Measurements from ENCODE around the gene ETF1. TPM values are rescaled to one million over a fixed set of nuclear protein-coding genes. Genes with fewer than 3 reads are reported as not detected.

Gene ETF1
- total and polyA plus RNA-seq, 3 experiments from 2014 or later = 29.4 to 246 (median 239) TPM

DNA sequence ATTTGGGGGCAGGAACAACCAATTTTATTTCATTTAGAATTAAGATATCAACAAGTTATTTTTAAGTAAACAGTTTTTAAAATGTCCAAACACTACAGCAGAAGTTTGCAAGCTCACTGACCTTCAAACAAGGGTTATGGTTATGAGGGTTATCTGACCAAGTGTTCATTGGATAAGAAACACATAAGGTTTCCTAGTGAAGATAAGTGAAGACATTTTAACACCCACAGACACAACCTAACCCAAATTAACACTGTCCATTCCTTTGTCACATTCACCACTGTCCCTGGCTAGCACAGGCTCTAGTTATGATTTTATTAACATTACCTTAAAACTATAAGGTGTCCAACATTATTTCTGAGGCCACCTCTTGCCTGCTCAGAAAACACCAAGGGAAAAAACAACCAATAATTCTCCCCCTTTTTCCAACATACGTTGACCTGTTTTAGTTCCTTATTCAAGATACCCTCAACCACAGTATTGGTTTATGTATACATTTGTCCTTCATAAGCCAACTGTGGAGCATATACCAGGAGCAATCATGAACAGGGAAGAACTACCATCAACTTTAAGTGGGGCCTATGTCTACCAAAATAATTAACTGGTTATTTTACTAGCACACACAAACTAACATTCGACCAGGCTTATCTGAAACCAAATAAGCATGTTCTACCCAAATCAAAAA lies 4.0 kb downstream of the ETF1 start:
- H3K27me3 ChIP-seq (ENCODE audit: insufficient read depth, low read length, poor library complexity, severe bottlenecking) = no peaks in the 10 kb centered on the region
- peaks cover 49% of the 10 kb centered on the region for H3K4me1 ChIP-seq (ENCODE audit: insufficient read depth, low read length)
- Mint-ChIP-seq H3K4me1 (peaks cover 68 to 81% (median 76%) of the 10 kb centered on the region in 3 donors), H3K4me3 (no peak overlapping the region), H3K9me3 (no peaks in the 10 kb centered on the region), H3K27ac (peak overlapping the region in 3 of 8 donors; percentile 3 to 100 (median 23)), H3K27me3 (no peaks in the 10 kb centered on the region), H3K36me3 (peaks cover 0 to 55% (median 3%) of the 10 kb centered on the region in 3 donors)
- peaks cover 4% of the 10 kb centered on the region for H3K36me3 ChIP-seq (ENCODE audit: insufficient read depth, low read length)
- POLR2A ChIA-PET = interaction anchor here (0.6 kb wide), 1 partner anchor 509 kb away, joined by 3 read pairs; no protein-coding TSS in a partner anchor
- H3K9me3 ChIP-seq (ENCODE audit: low read length) = no peaks in the 10 kb centered on the region
- H3K4me3 ChIP-seq (ENCODE audit: low read length) = no peak overlapping the region
- CTCF ChIA-PET = no interaction called here
- no peak for DNase-seq
- H3K27ac ChIP-seq (ENCODE audit: low read depth, low read length) = peak overlapping the region; percentile 41

DNA sequence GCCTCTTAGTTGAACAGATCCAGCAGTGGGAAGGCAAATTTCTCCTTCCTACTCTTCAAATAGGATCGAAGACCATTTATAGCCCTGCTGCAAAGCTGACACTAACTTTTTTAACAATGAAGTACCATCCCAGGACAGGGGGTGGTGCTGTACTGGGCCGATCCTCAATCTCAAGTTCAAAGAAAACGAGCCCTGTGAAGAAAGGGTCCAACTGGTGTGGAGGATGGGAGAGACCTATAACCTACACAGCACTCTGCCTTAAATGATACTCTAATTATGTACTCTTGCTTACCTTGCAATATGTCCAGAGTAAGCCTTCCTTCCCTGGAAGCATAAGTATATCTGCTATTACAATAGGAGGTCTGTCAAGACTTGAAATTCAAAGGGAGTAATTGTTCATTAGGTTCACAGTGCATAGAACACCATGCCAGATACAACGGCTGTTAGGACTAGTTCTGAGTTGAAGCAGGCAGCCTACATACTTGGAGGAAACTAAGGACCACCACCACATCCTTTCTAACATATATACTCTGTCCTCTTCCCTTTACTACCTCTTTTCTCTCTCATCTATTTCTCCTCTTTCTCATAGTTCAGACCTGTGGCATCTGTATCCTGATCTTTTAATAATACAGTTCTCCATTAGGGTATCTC lies 6.2 kb downstream of the ETF1 start:
- no peaks in the 10 kb centered on the region for H3K27me3 ChIP-seq (ENCODE audit: insufficient read depth, low read length, poor library complexity, severe bottlenecking)
- no peaks in the 10 kb centered on the region for H3K9me3 ChIP-seq (ENCODE audit: low read length)
- peaks cover 0 to 59% (median 4%) of the 10 kb centered on the region in 3 donors for H3K36me3 Mint-ChIP-seq
- H3K4me3 ChIP-seq (ENCODE audit: low read length) = no peak overlapping the region
- H3K27me3 Mint-ChIP-seq = no peaks in the 10 kb centered on the region
- CTCF ChIA-PET = interaction anchor here (1.5 kb wide), 1 partner anchor 33 kb away, joined by 3 read pairs; no protein-coding TSS in a partner anchor
- H3K4me1 ChIP-seq (ENCODE audit: insufficient read depth, low read length) = peaks cover 41% of the 10 kb centered on the region
- H3K4me1 Mint-ChIP-seq = peaks cover 70 to 88% (median 83%) of the 10 kb centered on the region in 3 donors
- H3K9me3 Mint-ChIP-seq = no peaks in the 10 kb centered on the region
- H3K27ac ChIP-seq (ENCODE audit: low read depth, low read length) = no peak overlapping the region
- peaks cover 4% of the 10 kb centered on the region for H3K36me3 ChIP-seq (ENCODE audit: insufficient read depth, low read length)
- peak overlapping the region in 1 of 7 donors; percentile 28 for H3K4me3 Mint-ChIP-seq
- DNase-seq = peak in 1 of 5 donors; percentile 20
- H3K27ac Mint-ChIP-seq = peak overlapping the region in 7 of 8 donors; percentile 1 to 91 (median 18)
- POLR2A ChIA-PET = no interaction called here

DNA sequence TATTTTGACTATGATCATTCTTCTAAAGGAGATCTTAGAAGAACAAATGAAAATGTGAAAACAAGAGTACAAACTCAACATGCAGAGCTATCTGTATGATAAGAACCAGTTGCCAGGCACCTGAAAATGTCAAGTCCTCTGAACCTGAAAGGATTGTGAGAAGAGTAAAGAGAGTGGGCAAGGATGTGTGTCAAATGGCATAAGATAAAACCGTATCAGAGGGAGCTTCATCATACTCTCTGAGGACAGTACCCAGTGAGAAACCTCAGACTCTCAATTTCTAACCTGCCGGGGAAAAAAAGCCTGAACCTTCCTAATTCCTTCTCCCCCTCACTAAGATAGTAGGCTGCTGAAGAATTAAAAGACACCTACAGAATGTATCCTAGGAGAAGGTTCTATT lies 6.8 kb downstream of the ETF1 start:
- Mint-ChIP-seq H3K4me3 (peak overlapping the region in 1 of 7 donors; percentile 44), H3K36me3 (peaks cover 0 to 57% (median 4%) of the 10 kb centered on the region in 3 donors), H3K27ac (peak overlapping the region in 7 of 8 donors; percentile 13 to 74 (median 55)), H3K27me3 (no peaks in the 10 kb centered on the region), H3K9me3 (no peaks in the 10 kb centered on the region), H3K4me1 (peaks cover 68 to 87% (median 81%) of the 10 kb centered on the region in 3 donors)
- POLR2A ChIA-PET = no interaction called here
- H3K36me3 ChIP-seq (ENCODE audit: insufficient read depth, low read length) = peaks cover 4% of the 10 kb centered on the region
- H3K4me3 ChIP-seq (ENCODE audit: low read length) = no peak overlapping the region
- no peaks in the 10 kb centered on the region for H3K27me3 ChIP-seq (ENCODE audit: insufficient read depth, low read length, poor library complexity, severe bottlenecking)
- no peaks in the 10 kb centered on the region for H3K9me3 ChIP-seq (ENCODE audit: low read length)
- CTCF ChIA-PET = interaction anchor here (1.5 kb wide), 1 partner anchor 33 kb away, joined by 3 read pairs; no protein-coding TSS in a partner anchor
- DNase-seq = no peak
- no peak overlapping the region for H3K27ac ChIP-seq (ENCODE audit: low read depth, low read length)
- H3K4me1 ChIP-seq (ENCODE audit: insufficient read depth, low read length) = peaks cover 38% of the 10 kb centered on the region

DNA sequence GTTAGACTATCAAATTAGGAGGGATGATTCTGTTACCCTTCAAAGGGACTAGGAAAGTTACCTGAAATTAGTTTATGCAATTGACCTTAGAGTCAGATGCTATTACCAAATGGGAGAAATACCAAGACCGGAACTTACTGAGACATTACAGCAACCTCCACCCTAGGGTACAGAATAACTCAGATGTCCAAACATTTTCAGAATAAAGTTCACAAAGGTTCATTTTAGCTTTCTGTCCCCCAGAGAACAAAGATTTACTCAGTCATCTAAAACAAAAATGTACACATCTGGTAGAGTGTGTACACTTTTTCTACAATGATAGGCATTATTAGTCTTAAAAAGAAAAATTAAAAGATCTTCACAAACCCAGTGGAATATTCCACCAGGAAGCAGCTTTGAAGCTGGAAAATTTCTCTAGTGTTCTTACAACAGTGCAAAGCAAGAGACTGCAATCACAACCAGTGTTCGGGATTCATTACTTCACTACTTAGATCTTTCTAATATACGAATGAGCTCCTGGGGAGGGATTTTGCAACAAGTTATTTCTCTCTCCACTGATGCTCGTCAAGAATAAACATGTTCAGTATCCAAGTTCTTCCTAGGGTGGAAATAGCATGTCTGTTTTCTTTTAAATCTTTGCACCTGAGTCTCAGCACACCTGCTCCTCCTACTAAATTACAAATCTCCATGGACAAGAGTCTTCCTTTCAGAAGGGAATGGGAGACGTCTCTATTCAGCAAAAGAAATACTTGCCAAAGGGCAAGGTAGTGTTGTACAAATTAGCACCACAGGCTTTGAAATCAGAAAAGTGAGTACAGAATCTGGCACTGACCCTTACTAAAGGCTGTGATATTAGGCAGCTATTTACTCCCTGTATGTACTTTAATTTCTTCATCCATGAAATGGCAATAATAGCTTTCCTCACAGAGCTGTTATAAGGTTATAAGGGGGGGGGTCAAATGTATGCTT lies 8.8 kb downstream of the ETF1 start:
- Mint-ChIP-seq H3K9me3 (no peaks in the 10 kb centered on the region), H3K27me3 (no peaks in the 10 kb centered on the region), H3K4me1 (peaks cover 64 to 83% (median 78%) of the 10 kb centered on the region in 3 donors), H3K36me3 (peaks cover 0 to 55% (median 7%) of the 10 kb centered on the region in 3 donors), H3K4me3 (no peak overlapping the region), H3K27ac (peak overlapping the region in 1 of 8 donors; percentile 3)
- Histone ChIP-seq H3K9me3 (ENCODE audit: low read length) (no peaks in the 10 kb centered on the region), H3K4me3 (ENCODE audit: low read length) (no peak overlapping the region), H3K27me3 (ENCODE audit: insufficient read depth, low read length, poor library complexity, severe bottlenecking) (no peaks in the 10 kb centered on the region), H3K27ac (ENCODE audit: low read depth, low read length) (no peak overlapping the region), H3K4me1 (ENCODE audit: insufficient read depth, low read length) (peaks cover 21% of the 10 kb centered on the region), H3K36me3 (ENCODE audit: insufficient read depth, low read length) (peaks cover 4% of the 10 kb centered on the region)
- CTCF ChIA-PET = no interaction called here
- no peak for DNase-seq
- POLR2A ChIA-PET = interaction anchor here (0.6 to 0.7 kb wide), 2 partner anchors 1233 to 1938 kb away, joined by 3 to 7 read pairs; no protein-coding TSS in a partner anchor

DNA sequence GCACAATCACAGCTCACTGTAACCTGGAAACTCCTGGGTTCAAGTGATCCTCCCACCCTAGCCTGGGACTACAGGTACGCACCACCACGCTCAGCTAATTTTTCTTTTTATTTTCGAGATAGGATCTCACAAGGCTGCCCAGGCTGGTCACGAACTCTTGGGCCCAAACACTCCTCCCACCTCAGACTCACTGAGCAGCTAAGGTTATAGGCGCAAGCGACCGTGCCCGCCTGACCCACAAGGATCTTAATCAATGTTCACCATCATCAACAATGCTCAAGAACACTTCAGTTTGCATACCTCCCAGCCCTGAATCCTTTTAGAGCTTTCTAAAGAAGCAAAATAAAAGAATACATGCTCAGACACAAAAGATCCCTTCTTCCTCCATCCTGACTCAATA lies 13.2 kb downstream of the ETF1 start:
- CTCF ChIA-PET = interaction anchor here (1.9 kb wide), 1 partner anchor 65 kb away, joined by 6 read pairs; the partner anchor contains the start of gene EGR1
- H3K36me3 ChIP-seq (ENCODE audit: insufficient read depth, low read length) = no peaks in the 10 kb centered on the region
- H3K27ac ChIP-seq (ENCODE audit: low read depth, low read length) = no peak overlapping the region
- Mint-ChIP-seq H3K27ac (peak overlapping the region in 3 of 8 donors; percentile 25 to 33 (median 27)), H3K4me1 (peaks cover 51 to 76% (median 73%) of the 10 kb centered on the region in 3 donors), H3K9me3 (no peaks in the 10 kb centered on the region), H3K36me3 (peaks cover 0 to 58% (median 10%) of the 10 kb centered on the region in 3 donors), H3K27me3 (no peaks in the 10 kb centered on the region), H3K4me3 (no peak overlapping the region)
- DNase-seq = no peak
- POLR2A ChIA-PET = no interaction called here
- H3K4me1 ChIP-seq (ENCODE audit: insufficient read depth, low read length) = peaks cover 5% of the 10 kb centered on the region
- no peak overlapping the region for H3K4me3 ChIP-seq (ENCODE audit: low read length)
- H3K27me3 ChIP-seq (ENCODE audit: insufficient read depth, low read length, poor library complexity, severe bottlenecking) = no peaks in the 10 kb centered on the region
- H3K9me3 ChIP-seq (ENCODE audit: low read length) = no peaks in the 10 kb centered on the region

DNA sequence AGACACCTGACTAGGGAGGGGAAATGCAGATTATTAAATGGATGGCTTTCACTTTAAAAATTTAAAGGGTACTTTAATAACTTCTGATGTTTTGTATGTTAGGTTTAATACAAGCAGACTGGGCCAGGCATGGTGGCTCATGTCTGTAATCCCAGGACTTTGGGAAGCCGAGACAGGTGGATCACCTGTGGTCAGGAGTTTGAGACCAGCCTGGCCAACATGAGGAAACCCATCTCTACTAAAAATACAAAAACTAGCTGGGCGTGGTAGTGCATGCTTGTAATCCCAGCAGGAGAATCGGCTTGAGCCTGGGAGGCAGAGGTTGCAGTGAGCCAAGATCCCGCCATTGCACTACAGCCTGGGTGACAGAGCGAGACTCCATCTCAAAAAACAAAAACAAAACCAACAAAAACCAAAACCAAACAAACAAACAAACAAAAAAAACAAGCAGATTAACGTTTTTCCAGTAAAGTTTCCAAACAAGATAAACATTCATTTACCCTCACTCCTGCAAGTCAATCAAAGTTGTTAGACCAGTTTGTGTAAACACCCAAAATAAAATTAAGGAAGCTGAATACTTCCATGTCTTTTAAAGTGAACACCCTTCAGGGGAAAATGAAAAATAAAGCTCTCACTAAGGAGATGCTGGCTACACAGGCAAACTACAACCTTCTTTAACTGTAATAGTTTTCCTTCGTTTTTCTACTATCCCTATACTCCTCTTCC lies 14.1 kb downstream of the ETF1 start:
- Mint-ChIP-seq H3K36me3 (peaks cover 0 to 51% (median 10%) of the 10 kb centered on the region in 3 donors), H3K9me3 (no peaks in the 10 kb centered on the region), H3K27ac (peak overlapping the region in 1 of 8 donors; percentile 29), H3K4me3 (peak overlapping the region in 1 of 7 donors; percentile 12), H3K4me1 (peaks cover 44 to 69% (median 64%) of the 10 kb centered on the region in 3 donors), H3K27me3 (no peaks in the 10 kb centered on the region)
- ChIA-PET CTCF (interaction anchor here (1.9 kb wide), 1 partner anchor 64 kb away, joined by 6 read pairs; the partner anchor contains the start of gene EGR1), POLR2A (no interaction called here)
- H3K4me3 ChIP-seq (ENCODE audit: low read length) = no peak overlapping the region
- no peak overlapping the region for H3K27ac ChIP-seq (ENCODE audit: low read depth, low read length)
- peaks cover 5% of the 10 kb centered on the region for H3K4me1 ChIP-seq (ENCODE audit: insufficient read depth, low read length)
- H3K36me3 ChIP-seq (ENCODE audit: insufficient read depth, low read length) = no peaks in the 10 kb centered on the region
- H3K9me3 ChIP-seq (ENCODE audit: low read length) = no peaks in the 10 kb centered on the region
- H3K27me3 ChIP-seq (ENCODE audit: insufficient read depth, low read length, poor library complexity, severe bottlenecking) = no peaks in the 10 kb centered on the region
- no peak for DNase-seq

DNA sequence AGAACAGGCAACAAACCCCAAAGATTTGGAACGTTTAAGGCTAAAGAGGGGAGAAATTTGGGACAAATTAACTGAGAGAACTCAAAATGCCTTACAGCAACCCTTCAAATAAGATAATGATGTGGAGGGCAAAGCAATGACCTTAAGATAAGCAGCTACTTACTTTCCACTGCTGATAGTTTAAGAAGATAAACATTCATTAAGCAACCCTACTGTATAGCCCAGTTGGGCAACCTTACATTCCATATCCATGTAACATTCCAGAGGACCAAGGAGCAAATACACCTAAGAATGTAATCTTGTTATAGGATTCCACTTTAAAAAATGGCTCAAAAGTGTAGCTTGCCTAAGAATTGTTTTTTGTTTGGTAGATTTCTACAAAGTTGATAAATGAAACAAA lies 14.8 kb downstream of the ETF1 start:
- H3K9me3 ChIP-seq (ENCODE audit: low read length) = no peaks in the 10 kb centered on the region
- no peaks in the 10 kb centered on the region for H3K9me3 Mint-ChIP-seq
- H3K4me3 Mint-ChIP-seq = no peak overlapping the region
- H3K27ac Mint-ChIP-seq = no peak overlapping the region
- CTCF ChIA-PET = no interaction called here
- no peak for DNase-seq
- no peaks in the 10 kb centered on the region for H3K27me3 Mint-ChIP-seq
- no peak overlapping the region for H3K27ac ChIP-seq (ENCODE audit: low read depth, low read length)
- POLR2A ChIA-PET = no interaction called here
- H3K36me3 Mint-ChIP-seq = peaks cover 0 to 49% (median 11%) of the 10 kb centered on the region in 3 donors
- peaks cover 39 to 66% (median 62%) of the 10 kb centered on the region in 3 donors for H3K4me1 Mint-ChIP-seq
- H3K36me3 ChIP-seq (ENCODE audit: insufficient read depth, low read length) = no peaks in the 10 kb centered on the region
- no peaks in the 10 kb centered on the region for H3K27me3 ChIP-seq (ENCODE audit: insufficient read depth, low read length, poor library complexity, severe bottlenecking)
- peaks cover 5% of the 10 kb centered on the region for H3K4me1 ChIP-seq (ENCODE audit: insufficient read depth, low read length)
- H3K4me3 ChIP-seq (ENCODE audit: low read length) = no peak overlapping the region
